ENCODE data around the gene TMEM132E.

Gene TMEM132E

DNA sequence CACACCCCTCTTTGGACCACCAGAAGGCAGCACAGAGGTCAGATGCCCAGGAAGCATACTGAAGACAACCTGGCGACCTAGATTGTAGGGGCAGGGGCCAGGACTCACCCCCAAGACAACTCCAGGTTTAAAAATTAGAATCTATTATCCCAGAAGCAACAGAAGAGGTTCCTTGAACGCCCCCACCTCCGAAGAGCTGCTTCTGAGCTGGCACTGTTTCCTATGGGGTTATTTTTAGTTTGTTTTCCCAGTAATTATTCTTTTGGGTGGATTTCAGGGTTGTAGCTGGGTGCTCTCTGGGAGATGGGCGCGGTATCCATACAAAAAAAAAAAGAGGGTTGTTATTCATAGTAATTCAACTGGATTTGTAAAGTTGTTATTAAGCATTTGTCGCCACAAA lies 10.4 kb upstream of the TMEM132E start:
- no peak for DNase-seq (ENCODE audit: low read depth)

DNA sequence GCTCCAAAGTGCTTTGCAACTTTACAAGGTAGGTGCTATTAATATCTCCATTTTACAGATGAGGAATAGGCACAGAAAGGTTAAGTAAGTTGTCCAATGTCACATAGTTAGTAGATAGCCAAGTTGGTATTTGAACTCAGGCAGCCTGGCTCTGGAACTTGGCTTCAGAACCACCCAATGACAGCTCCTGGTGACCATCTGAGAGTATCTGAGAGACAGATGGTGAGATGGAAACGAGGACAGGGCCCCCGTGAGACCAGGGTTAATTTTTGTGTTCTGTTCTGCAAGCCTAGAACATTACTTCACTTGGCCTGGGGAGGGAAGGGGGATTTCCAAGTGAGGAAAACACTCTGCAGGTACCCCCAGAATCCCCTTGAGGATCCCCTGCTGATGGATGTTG lies 9.8 kb upstream of the TMEM132E start:
- no peak for DNase-seq (ENCODE audit: low read depth)

DNA sequence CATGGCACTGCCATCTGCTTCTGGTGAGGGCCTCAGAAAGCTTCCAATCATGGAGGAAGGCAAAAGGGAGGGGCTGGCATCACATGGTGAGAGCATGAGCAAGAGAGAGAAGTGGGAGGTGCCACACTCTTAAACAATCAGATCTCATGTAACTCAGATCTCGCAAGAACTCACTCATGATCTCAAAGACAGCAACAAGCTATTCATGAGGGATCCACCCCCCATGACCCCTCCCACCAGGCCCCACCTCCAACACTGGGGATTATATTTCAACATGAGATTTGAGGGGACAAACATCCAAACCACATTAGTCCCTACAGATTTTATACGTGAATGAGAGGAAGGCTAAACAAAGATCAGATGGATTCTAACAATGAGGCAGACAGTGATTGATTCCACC lies 8.9 kb upstream of the TMEM132E start:
- DNase-seq (ENCODE audit: low read depth) = no peak

DNA sequence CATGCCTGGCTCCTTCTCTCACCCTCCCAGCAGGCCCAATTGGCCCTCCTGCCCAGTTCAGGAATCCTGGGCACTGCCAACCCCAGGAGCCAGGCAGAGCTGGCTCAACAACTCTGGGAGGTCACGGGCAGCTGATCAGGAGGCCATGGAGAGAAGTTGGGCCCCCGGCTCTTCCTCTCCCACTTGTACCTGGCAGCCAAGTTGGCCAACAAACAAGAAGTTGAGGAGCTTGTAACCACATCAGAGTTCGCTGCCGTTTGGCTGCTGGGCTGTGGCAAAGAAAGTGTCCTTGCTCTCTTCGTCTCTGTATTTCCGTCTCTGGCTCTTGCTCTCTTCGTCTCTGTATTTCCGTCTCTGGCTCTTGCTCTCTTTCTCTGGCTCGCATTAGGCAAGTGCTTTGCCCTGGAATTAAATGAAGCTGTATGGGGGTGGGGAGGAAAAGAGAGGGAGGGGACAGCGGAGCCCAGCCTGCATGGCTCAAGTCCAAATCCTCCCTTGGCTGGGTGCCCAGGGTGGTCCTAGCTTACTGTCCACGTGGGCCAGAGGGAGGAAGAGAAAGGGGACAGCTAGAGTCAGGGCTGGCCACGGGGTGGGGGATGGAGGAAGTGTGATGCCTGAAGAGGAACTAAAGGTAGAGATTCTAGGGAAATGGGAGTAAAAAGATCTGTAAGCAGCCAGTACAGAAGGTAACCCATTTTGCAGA lies 7.8 kb upstream of the TMEM132E start:
- DNase-seq (ENCODE audit: low read depth) = no peak

DNA sequence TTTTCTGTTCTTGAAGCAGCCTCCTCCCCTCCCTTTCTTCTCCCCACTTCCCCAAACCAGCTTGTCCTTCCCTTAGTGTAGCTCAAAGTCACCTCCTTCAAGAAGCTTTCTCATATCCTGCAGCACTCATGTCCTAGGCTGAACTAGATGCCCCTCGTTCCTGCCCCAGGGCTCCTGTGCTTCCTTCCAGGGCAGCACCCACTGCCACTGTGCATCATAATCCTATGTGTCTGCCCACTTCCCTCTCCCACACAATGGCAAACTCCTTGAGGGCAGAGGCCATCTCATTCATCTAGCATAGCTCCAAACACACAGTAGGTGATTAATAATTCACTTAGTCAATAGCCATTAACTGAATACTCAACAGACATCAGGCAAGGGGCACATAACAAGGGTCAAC lies 6.9 kb upstream of the TMEM132E start:
- DNase-seq (ENCODE audit: low read depth) = no peak

DNA sequence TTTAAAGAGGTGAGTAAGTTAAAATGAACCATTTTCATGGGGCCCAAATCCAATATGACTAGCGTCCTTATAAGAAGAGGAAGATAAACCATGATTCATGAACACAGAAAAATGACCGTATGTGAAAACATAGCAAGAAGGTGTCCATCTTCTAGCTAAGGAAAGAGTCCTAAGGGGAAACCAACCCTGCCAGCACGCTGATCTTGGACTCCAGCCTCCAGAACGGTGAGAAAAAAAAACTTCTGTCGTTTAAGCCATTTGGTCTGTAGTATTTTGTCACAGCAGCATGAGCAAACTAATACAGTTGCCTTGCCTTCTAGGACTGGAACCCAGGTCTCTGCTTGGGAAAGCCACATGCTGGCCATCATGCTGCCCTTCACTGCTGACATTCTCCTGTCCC lies 4.2 kb upstream of the TMEM132E start:
- DNase-seq (ENCODE audit: low read depth) = no peak

DNA sequence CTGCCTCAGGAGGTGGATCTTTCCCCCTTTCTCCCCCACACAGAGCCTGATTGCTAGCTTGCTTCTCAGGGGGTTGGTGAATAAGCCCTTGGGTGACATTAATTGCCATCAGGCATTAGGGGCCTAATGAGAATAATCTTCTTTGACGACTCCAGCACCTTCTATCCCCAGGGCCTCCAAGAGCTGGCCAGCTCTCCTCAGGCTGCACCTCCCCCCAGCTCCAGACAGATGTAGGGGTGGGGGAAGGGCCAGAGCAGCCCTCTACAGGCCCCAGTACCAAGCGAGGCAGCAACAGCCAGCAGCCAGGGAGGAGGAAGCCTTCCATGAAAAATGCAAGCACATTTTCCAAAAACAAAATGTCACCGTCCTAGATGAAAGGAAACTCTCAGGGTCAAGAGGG lies 1.4 kb upstream of the TMEM132E start:
- DNase-seq (ENCODE audit: low read depth) = no peak

DNA sequence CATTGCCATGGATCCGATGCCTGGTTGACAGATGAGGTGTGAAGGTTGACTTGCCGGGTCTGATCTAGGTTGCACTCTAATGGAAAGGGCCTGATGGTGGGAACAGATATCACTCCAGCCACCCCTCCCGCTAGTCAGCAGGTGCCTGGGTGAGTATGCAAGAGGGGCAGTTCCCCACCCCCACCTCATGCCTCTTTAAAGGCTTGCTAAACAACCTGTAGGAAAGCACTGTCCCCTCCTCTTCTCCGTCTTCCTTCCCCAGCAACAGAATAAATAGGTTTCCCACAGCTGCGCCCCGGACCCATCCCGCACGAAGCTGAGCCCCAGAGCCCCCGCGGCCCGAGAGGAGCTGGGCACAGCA lies 746 bp upstream of the TMEM132E start:
- DNase-seq (ENCODE audit: low read depth) = no peak

DNA sequence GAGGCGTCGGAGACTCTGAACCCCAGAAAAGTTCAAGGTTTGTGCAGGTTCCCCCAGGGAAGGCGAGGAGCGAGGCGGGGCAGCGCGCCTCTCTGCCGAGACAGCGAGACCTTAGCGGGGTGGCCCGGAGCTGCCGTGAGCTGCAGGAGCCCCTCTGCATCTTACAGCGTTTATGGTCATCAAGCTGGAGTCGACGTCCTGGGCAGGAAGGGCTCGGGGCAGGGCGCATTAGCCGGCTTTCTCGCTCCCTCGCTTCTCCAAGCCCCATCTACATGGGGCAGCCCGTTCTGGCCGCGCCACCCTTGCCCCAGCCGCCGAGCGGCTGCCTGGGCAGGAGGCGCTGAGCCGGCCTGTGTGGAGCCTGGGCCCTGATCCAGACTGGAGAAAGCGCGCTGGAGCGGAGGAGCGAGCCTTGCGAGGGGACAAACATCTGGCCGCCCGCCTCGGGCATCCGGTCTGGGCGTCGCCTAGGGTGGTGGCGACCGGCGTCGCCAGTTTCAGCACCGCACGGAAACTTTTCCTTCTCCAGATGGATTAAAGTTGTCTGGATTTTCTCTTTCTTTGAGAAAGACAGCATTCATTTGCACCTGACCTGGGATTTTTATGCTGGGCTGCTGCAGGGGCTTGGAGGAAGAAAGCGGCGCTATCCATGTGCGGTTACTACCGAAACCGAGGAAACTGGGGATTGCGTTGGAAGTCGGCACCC lies 750 bp downstream of the TMEM132E start:
- DNase-seq (ENCODE audit: low read depth) = no peak

DNA sequence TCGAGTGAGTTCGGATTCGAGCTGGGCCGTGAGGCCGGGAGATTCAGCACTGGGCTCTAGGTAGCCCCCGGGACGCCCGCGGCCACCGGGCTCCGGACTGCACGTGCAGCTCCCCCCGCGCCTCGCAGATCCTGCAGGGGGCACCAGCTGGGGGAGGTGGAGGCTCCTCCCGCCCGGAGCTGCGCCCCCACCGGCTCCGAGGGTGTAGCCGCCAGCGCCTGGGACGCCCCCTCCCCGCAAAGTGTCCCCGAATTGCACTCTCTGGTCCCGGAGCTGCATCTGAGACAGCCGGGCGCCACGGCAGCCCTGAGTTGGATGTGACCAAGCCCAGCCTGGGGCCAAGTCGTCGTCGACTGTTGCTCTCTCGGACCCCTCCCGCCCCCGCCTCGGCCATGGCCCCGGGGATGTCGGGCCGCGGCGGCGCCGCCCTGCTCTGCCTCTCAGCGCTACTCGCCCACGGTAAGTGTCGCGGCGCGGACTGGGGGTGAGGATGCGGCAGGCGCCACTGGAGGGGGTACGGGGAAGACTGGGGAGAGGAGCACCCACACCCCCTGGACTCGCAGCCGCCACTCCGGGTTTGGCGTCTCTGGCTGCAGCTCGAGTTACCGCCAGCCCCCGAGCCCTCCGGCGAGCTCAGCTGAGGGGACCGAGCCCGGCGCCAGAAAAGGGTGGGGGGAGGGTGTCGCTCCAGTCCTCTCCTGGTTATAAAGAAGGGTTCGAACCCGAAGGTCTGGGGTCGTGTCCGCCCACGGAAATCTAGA lies 1.5 kb downstream of the TMEM132E start:
- DNase-seq (ENCODE audit: low read depth) = no peak

DNA sequence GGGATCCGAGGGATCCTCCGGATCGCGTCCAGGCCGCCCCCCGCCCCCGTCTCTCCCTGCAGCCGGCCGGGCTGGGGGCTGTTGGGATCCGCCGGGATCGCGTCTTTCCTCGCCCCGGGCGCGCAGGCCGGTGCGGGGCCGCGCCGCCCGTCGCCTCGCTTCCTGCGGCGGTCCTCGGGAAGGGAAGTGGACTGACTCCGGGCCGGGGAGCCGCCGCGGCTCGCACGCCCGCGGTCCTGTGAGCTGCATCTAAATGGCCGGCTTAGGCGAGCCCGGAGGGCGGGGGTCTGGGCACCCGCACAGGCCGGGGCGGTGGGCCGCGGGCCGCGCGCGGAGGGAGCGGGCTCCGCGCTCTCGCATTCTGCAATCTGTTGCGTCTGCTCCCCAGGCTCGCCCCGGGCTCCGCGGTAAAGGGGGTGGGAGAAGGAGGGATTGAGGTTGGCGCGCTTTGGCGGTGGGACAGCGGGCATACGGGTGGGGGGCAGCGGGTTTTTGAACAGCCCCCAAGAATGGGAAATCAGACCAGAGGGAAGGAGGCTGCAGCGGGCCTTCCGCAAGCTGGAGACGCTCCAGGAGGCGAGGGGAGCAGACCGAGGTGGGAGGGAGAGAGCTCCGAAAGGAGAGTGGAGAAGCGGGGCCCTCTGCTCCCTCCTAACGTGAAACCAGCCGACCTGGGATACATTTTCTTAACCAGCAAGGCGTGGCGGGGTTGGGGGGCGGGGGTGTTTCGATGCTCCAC lies 2.2 kb downstream of the TMEM132E start:
- DNase-seq (ENCODE audit: low read depth) = no peak

DNA sequence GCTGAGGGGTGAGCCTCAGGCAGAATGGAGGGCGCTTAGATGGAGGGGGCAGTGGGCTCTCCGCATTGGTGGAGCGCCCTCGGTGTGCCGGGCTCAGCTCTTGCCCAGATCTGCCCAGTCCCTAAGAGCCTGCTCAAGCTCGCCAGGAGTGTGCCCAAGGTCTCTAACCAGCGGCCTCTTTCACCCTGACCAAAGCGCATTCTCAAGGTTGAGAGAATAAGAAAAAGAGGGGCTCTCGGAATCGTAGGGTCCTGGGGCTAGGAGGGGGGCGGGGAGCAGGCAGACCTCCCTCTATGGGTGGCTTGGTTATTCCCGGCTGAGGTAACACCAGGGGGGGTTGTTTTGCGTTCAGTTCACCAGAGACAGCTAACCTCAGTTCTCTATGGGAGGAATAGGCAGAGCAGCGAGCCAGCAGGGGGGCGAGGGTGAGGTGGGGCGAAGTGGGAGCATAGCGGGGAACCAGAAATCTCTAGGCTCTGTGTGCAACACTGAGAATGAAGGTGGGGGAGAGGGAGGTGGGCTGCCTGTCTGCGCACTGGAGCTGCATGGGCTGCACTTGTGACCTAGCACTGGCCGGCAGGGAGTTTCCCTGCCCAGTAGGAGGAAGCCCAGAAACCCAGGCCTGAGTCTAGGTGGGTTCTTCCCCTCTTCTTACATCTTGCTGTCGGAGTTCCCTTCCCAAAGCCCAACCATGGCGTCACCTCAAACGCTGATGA lies 3.0 kb downstream of the TMEM132E start:
- DNase-seq (ENCODE audit: low read depth) = no peak

DNA sequence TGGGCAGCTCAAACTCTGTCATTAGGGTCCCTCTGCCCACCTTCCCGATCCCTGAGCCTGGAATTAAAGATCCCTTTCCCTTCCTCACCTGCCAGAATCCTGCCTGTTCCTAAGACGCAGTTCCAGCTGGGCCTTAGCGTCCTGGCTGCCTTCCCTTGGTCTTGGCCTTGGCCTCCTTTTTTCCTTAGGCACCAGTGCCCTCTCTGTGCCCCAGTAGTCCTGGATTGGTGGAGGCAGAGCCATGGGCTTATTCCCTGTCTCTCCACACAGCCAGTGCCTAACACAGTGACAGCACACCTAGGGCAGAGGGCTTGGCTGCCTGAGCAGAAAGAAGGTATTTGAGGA lies 3.5 kb downstream of the TMEM132E start:
- DNase-seq (ENCODE audit: low read depth) = no peak

DNA sequence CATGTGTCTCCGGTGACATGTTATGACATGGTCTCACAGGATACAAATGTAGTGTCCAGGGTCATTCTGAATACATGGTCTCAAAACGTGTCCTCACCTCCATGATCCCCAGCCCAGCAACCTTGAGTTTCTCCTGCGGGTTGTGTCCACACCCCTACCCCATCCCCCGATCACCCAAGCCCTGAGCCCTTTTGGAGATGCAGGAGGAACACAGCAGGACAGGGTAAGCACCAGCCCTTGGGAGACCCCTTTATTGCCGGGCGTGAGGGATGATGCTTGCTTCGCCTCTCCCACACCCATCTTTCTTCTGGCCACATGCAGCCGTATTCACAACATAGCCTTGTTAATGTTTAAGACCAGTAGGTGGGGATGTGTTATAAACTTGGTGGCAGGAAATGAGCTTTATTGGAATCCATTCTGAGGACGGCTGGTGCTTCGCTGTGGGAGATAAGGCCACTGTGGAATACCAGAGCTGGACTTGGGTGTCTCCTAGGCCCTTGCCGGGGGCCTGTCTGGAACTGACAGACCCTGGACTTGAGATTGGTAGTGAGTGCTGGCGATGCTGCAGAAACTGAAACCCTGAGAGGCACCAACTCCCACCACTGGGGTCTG lies 5.5 kb downstream of the TMEM132E start:
- DNase-seq (ENCODE audit: low read depth) = no peak

DNA sequence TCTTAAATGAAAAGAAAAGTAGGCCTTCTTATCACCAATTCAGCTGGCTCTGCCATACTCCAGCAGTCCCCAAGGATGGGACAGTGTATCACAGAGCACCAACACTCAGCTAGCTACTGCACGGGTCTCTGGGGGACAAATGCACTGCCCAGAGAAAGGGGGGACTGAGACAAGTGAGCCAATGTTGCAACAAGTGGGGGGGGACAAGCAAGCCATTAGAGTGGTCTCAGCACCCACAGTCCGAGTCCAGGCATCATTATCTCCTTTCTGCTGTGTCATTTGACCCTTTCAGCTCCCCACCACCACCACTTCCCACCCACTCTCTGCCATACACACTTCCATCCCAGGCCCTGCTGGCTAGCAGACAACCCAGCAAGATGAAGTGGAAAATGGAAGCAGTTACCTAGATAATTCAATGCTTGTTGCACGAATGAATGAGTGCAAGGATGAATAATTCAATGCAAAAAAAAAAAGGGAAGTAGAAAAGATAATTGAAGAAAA lies 7.0 kb downstream of the TMEM132E start:
- DNase-seq (ENCODE audit: low read depth) = no peak

DNA sequence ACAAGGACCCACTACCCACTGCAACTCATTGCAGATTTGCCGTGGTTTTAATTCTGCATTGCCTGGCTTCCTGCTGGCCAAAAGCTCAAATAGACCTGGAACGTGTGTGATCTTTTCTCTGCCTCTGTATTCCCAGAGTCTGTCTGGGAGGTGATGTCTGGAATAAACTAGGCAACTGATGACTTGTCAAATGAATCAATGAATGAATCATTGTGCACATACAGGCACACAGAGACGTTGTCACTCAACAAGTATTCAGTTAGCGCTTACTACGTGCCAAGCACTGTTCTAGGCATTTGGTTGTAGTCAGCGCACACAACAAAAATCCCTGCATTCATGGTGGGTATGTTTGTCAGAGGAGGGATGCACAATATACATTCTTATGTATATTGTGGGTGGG lies 8.9 kb downstream of the TMEM132E start:
- DNase-seq (ENCODE audit: low read depth) = no peak

DNA sequence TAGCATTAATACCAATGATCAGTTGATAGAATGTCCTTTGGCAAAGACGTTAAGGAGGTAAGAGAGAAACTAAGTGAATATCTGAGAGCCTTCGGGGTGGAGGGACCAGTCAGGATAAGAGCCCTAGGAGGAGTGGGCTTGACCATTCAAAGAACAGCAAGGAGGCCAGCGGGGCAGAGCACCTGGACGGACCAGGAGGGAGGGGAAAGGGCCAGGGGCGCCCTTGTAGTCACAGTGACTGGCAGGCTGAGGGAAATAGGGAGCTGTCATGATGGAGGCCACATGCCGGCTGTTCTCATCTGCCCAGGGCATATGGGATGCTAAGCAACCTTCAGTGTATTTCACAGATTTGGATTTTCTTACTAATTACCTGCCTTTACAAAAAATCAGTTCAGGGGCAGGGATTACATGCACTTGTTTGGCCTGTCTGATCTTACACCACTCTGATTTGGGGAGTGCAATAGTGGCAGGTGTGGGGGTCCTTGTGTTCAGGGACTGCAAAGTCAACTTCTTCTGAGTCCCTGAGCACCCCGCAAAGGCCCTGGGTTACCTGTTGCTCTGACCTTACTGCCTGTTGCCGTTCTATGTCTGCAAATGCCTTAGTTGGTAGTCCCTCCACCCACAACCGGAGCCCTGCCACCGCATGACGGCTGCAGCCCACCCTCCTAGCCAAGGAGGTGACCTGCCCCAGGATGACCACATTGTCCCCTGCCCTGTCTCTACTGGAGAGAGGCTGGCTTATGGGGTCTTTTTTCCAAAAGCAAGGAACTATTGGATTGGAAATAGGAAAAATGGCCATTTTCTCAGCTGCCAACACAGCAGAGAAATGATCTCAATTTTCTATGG lies 10.0 kb downstream of the TMEM132E start:
- DNase-seq (ENCODE audit: low read depth) = no peak

DNA sequence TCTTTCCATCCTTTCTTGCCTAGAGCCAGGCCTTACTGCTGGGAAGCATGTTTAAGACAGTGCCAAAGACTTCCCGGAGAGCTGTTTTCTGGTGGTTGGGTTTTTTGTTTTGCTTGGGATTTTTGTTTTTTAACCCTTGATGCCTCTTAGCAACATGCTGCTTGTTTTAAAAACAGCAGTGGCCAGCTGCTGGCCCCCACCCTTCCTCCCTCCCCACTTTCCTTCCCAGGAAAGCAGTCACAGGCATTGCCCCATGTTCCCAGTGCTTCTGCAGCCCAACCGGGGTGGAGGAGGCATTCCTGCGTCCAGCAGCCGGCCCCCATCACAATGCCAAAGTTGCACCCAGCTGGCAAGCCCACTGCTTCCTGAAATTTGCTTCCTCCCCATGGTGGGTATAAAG lies 12.6 kb downstream of the TMEM132E start:
- DNase-seq (ENCODE audit: low read depth) = no peak

DNA sequence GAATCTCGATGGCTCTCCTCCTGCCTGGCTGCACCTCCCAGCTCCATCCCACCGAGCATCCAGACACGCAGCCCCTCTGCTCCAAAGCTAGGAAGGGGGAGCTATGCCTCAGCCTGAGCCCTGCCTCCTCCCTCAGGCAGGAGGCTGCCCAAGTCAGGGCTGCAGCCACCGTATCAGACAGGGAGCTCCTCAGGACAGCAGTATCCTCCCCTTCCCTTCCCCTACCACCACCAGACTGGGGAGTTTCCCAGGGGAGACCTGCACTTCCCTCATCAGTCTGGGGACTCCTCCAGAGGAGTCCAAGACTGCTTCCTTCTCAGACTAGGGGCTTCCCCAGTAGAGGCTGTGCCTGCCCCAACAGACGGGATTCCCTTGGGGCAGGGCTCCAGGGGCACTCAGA lies 17.5 kb downstream of the TMEM132E start:
- no peak for DNase-seq (ENCODE audit: low read depth)

DNA sequence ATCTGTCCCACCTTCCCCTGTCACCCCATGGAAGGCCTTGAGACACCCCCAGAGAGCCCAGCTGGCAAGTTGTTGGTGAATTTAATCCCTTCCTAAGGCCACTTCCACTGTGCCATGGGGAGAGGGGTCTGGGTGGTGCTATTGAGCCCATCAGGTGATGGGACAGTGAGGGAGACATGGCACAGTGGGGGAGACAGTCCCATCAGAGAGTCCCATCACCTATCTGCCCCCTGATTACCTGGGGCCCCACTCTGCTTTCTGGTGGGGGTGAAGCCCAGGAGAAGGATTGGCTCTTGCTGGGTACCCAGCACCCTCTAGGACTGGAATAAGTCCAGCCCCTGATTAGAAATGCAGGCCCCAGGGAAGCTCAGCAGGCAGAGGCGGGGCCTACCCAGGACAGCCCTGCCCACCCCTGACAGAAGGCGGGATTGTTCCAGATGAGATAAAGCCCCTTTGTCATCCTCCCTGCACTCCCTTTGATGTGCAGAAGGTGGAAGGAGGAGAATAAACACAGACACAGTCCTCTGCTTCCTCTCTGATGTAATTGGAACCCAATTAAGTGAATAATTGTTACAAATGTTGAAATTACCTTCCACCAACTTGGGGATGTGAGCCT lies 18.9 kb downstream of the TMEM132E start:
- DNase-seq (ENCODE audit: low read depth) = no peak

Measured in activated T-helper 1 cell treated with Interleukin-2 at 50 U/mL for 16 hours (primary cell).